ENCODE results near the gene MGAT5. TPM values are rescaled to one million over a fixed set of nuclear protein-coding genes. Genes with fewer than 3 reads are reported as not detected.

MGAT5 gene
- total RNA-seq, 1 donor from 2014 or later: 58.8 TPM

DNA sequence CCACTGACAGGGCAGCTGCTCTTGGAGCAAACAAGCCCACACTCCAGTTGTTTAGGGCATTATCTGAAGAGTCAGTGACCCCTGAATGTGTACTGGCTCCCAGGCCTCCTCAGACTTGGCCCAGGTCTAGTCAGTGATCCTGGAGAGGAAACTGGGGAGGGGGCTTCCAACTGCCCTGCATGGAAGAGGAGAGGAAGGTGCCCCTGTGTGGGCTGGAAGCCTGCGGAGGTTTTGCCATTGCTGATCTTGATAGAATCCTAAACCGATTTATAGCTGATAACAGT is 197.4 kb downstream of the MGAT5 start:
- TF ChIP-seq, protein P1, sequence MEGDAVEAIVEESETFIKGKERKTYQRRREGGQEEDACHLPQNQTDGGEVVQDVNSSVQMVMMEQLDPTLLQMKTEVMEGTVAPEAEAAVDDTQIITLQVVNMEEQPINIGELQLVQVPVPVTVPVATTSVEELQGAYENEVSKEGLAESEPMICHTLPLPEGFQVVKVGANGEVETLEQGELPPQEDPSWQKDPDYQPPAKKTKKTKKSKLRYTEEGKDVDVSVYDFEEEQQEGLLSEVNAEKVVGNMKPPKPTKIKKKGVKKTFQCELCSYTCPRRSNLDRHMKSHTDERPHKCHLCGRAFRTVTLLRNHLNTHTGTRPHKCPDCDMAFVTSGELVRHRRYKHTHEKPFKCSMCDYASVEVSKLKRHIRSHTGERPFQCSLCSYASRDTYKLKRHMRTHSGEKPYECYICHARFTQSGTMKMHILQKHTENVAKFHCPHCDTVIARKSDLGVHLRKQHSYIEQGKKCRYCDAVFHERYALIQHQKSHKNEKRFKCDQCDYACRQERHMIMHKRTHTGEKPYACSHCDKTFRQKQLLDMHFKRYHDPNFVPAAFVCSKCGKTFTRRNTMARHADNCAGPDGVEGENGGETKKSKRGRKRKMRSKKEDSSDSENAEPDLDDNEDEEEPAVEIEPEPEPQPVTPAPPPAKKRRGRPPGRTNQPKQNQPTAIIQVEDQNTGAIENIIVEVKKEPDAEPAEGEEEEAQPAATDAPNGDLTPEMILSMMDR (IDR thresholded peaks at IDR 0.05; ENCODE audit: partially characterized antibody, unreplicated experiment): no peak
- no peaks in the 10 kb centered on the region for H3K36me3 Mint-ChIP-seq (ENCODE audit: unreplicated experiment)
- H3K4me3 Mint-ChIP-seq (ENCODE audit: unreplicated experiment): no peak overlapping the region
- DNase-seq: no peak
- H3K4me1 Mint-ChIP-seq (ENCODE audit: low read depth, unreplicated experiment): peaks cover 29% of the 10 kb centered on the region
- no peak overlapping the region for H3K27ac Mint-ChIP-seq (ENCODE audit: unreplicated experiment)
- peaks cover 4% of the 10 kb centered on the region for H3K9me3 Mint-ChIP-seq (ENCODE audit: unreplicated experiment)
- peaks cover 6% of the 10 kb centered on the region for H3K27me3 Mint-ChIP-seq (ENCODE audit: unreplicated experiment)

DNA sequence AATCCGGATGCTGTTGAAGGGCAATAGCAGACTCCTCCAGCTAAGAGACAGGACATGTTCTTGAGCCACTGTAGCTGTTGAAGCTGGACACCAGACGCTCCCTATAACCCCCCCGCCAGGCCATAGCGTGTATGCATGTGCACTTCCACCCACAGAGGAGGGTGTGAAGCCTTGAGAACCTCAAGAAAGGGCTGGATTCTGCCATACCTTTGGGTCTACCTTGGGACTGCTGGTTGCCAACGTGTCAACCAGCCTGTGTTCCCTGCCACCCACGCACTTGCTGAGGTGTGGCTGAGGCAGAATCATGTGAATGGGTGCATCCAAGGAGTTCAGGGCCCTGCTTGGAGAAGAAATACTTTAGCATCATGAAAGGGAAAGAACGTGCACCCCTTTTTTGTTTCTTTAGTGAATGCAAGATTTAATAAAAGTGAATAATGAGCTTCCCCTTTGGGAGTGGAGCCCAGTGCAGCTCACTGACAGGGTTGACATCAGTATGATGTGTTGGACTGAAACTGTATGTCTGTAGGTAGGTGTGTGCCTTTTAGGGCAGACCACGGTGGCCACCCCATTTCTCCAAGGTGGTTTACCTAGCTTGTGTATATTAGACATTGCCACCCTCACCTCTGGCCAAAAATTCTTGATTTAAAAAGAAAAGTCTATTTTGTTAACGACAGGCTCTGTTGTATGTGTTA is 198.3 kb downstream of the MGAT5 start:
- peaks cover 22% of the 10 kb centered on the region for H3K4me1 Mint-ChIP-seq (ENCODE audit: low read depth, unreplicated experiment)

DNA sequence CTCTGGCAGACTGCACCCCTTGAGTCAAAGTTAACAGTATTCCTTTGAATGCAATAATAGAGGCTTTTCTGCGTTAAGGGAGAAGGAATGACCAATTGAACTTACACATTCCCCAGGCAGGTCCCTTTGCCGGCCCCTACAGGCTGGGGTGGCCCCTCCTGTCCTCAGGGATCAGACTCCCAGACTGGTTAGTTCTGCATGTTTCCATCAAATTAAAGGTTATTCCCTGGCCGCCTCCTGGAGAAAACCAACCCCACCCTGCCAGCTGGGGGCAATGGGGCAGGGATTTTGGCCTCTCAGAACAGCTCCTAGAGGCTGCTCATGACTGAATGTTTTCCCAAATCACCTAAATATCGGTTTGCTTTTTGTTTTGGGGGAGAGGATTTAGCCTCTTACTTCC is 199.6 kb downstream of the MGAT5 start:
- Mint-ChIP-seq H3K27ac (ENCODE audit: unreplicated experiment) (no peak overlapping the region), H3K4me1 (ENCODE audit: low read depth, unreplicated experiment) (peaks cover 18% of the 10 kb centered on the region), H3K9me3 (ENCODE audit: unreplicated experiment) (peaks cover 4% of the 10 kb centered on the region), H3K36me3 (ENCODE audit: unreplicated experiment) (no peaks in the 10 kb centered on the region), H3K27me3 (ENCODE audit: unreplicated experiment) (peaks cover 3% of the 10 kb centered on the region), H3K4me3 (ENCODE audit: unreplicated experiment) (no peak overlapping the region)
- TF ChIP-seq, protein P1 (IDR thresholded peaks at IDR 0.05; ENCODE audit: partially characterized antibody, unreplicated experiment): no peak
- DNase-seq: no peak

More for the DNA sequence above, 198.3 kb downstream of the MGAT5 start:
- H3K4me3 Mint-ChIP-seq (ENCODE audit: unreplicated experiment): no peak overlapping the region
- no peak overlapping the region for H3K27ac Mint-ChIP-seq (ENCODE audit: unreplicated experiment)
- TF ChIP-seq, protein P1 (IDR thresholded peaks at IDR 0.05; ENCODE audit: partially characterized antibody, unreplicated experiment): no peak
- H3K27me3 Mint-ChIP-seq (ENCODE audit: unreplicated experiment): peaks cover 6% of the 10 kb centered on the region
- no peak for DNase-seq
- no peaks in the 10 kb centered on the region for H3K36me3 Mint-ChIP-seq (ENCODE audit: unreplicated experiment)
- H3K9me3 Mint-ChIP-seq (ENCODE audit: unreplicated experiment): peaks cover 4% of the 10 kb centered on the region

DNA sequence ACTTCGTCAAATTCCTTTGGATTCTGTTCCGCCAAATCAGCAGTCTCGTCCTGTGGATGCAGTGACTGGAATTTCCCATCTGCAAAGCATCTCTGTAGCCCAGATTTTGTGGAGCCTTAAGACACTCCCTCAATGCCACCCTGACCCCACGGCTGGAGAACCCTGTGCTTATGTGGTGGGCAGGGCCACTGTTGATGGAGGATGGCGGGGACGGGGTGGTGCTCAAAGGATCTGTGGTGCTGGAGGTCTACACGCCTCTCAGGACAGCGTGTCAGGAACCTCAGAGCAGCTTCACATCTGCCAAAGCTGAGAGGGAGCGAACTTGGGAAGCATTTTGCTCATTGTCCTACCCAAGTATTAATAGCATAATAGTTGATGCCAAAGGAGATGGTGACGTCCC is 200.1 kb downstream of the MGAT5 start:
- Mint-ChIP-seq H3K27me3 (ENCODE audit: unreplicated experiment) (peaks cover 3% of the 10 kb centered on the region), H3K4me3 (ENCODE audit: unreplicated experiment) (no peak overlapping the region), H3K36me3 (ENCODE audit: unreplicated experiment) (no peaks in the 10 kb centered on the region), H3K9me3 (ENCODE audit: unreplicated experiment) (peaks cover 4% of the 10 kb centered on the region), H3K27ac (ENCODE audit: unreplicated experiment) (peak overlapping the region; percentile 73), H3K4me1 (ENCODE audit: low read depth, unreplicated experiment) (peaks cover 17% of the 10 kb centered on the region)
- no peak for DNase-seq
- TF ChIP-seq, protein P1 (IDR thresholded peaks at IDR 0.05; ENCODE audit: partially characterized antibody, unreplicated experiment): no peak

DNA sequence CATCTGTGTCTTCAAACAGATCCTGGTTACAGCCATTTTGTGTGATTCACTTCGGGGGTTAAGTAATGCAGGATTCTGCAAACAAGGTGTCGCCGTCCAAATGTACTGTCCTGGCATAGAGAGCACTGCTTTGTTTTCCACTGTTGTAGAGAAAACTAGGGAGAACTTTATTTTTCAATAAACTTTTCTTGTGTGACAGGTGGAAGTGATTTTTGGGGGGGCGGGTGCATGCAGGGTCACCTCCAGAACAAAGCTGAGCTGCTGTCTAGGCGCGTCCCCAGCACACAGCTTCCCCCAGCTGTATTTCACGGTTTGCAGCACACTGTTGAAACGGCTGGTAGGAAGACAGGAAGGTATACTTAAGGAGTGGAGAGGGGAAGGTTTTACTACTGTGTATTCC is 200.6 kb downstream of the MGAT5 start:
- H3K4me1 Mint-ChIP-seq (ENCODE audit: low read depth, unreplicated experiment): peaks cover 15% of the 10 kb centered on the region
- peak overlapping the region; percentile 73 for H3K27ac Mint-ChIP-seq (ENCODE audit: unreplicated experiment)
- H3K27me3 Mint-ChIP-seq (ENCODE audit: unreplicated experiment): peaks cover 5% of the 10 kb centered on the region
- no peaks in the 10 kb centered on the region for H3K36me3 Mint-ChIP-seq (ENCODE audit: unreplicated experiment)
- H3K4me3 Mint-ChIP-seq (ENCODE audit: unreplicated experiment): no peak overlapping the region
- peaks cover 4% of the 10 kb centered on the region for H3K9me3 Mint-ChIP-seq (ENCODE audit: unreplicated experiment)
- TF ChIP-seq, protein P1 (IDR thresholded peaks at IDR 0.05; ENCODE audit: partially characterized antibody, unreplicated experiment): no peak
- no peak for DNase-seq

Measured in glutamatergic neuron (in vitro differentiated cells).